GM12878 (cell line): ENCODE data around the gene GPSM3. TPM values are rescaled to one million over a fixed set of nuclear protein-coding genes. Genes with fewer than 3 reads are reported as not detected.

Experiments used
- CBFB ChIP-seq: IDR thresholded peaks from 2 replicates; pipeline ENCODE4 v1.6.1; 2016; ENCODE audit warnings: antibody characterized with exemption, low read depth
- IKZF2 ChIP-seq, 2 experiments: fragments of 450-650 bp; IDR thresholded peaks; 2 replicates each; pipeline ENCODE4 v1.6.1; 2017; ENCODE audit warnings: mild to moderate bottlenecking in 2 of 2, moderate library complexity in 2 of 2
- MEF2A ChIP-seq: IDR thresholded peaks from 2 replicates; pipeline ENCODE4 v1.6.1; 2011; ENCODE audit warnings: low read depth, mild to moderate bottlenecking, low read length, moderate library complexity; ENCODE audit not compliant: insufficient read depth
- NR2C1 ChIP-seq: fragments of 450-650 bp; IDR thresholded peaks from 2 replicates; pipeline ENCODE4 v1.6.1; 2017; ENCODE audit warnings: antibody characterized with exemption, mild to moderate bottlenecking, moderate library complexity
- NR2F1 ChIP-seq: fragments of 450-650 bp; conservative IDR thresholded peaks from 2 replicates; pipeline ENCODE4 v1.6.1; 2017; ENCODE audit warnings: mild to moderate bottlenecking
- PML ChIP-seq: IDR thresholded peaks from 2 replicates; pipeline ENCODE4 v1.6.1; 2012; ENCODE audit warnings: low read length, inconsistent platforms
- POLR2A ChIP-seq: IDR thresholded peaks from 2 replicates; pipeline ENCODE4 v1.6.1; 2011; ENCODE audit warnings: low read depth, mild to moderate bottlenecking, low read length
- STAT3 ChIP-seq: IDR thresholded peaks from 2 replicates; pipeline ENCODE4 v1.6.1; 2011; ENCODE audit warnings: low read depth, low read length, improper control_type of control experiment
- TAF1 ChIP-seq: IDR thresholded peaks from 2 replicates; pipeline ENCODE4 v1.6.1; 2011; ENCODE audit warnings: mild to moderate bottlenecking, low read depth, low read length, borderline replicate concordance
- YY1 ChIP-seq: IDR thresholded peaks from 2 replicates; pipeline ENCODE4 v1.6.1; 2011; ENCODE audit warnings: low read depth, mild to moderate bottlenecking, low read length
- ZNF592 ChIP-seq: fragments of 450-650 bp; IDR thresholded peaks from 2 replicates; pipeline ENCODE4 v1.6.1; 2017; ENCODE audit warnings: mild to moderate bottlenecking, moderate library complexity
- ZNF687 ChIP-seq: fragments of 450-650 bp; IDR thresholded peaks from 2 replicates; pipeline ENCODE4 v1.6.1; 2017; ENCODE audit warnings: mild to moderate bottlenecking, moderate library complexity
- ZZZ3 ChIP-seq: IDR thresholded peaks from 2 replicates; pipeline ENCODE4 v1.6.1; 2011; ENCODE audit warnings: low read depth; ENCODE audit not compliant: control insufficient read depth, insufficient read length
- polyA plus RNA-seq, 11 experiments: library from polyadenylated mRNA; depleted of rRNA in 4 of 11; unstranded in 6 of 11; stranded (reverse) in 5 of 11; fragments of >200 nt; fragmentation: Nextera tagmentation in 4 of 11; fragmentation: Illumina TruSeq in 1 of 11; extraction: Ambion mirVana in 4 of 11; extraction: Trizol in 1 of 11; gene quantifications; 1 replicate in 1 of 11; 2 replicates in 10 of 11; pipeline versions ENCODE4 v1.2.1 to v1.2.3, GENCODE V29; 2011 to 2016; ENCODE audit warnings: inconsistent platforms in 2 of 11, missing spikeins in 2 of 11, low read depth in 1 of 11
- total RNA-seq, 4 experiments: library from RNA; depleted of rRNA in 3 of 4; stranded (reverse); fragments of >200 nt in 3 of 4; fragmentation: Illumina TruSeq in 1 of 4; extraction: Trizol in 1 of 4; gene quantifications; 2 replicates each; pipeline versions ENCODE4 v1.2.1 to v1.2.3, GENCODE V29; 2013 to 2021
- TF ChIP-seq, protein P1 (sequence below): fragments of 450-650 bp; IDR thresholded peaks from 2 replicates; pipeline ENCODE4 v1.6.1; 2017; ENCODE audit warnings: low read depth, mild to moderate bottlenecking, moderate library complexity
- TF ChIP-seq, protein P2 (sequence below), 3 experiments: IDR thresholded peaks in 2 of 3; conservative IDR thresholded peaks in 1 of 3; 2 replicates each; pipeline ENCODE4 v1.5.1; 2011; ENCODE audit warnings: low read depth in 3 of 3, low read length in 3 of 3, mild to moderate bottlenecking in 3 of 3, control low read depth in 2 of 3, moderate library complexity in 2 of 3, inconsistent platforms in 1 of 3, mixed read lengths in 1 of 3; ENCODE audit not compliant: control insufficient read depth in 2 of 3, insufficient read depth in 1 of 3; ENCODE audit errors: extremely low read depth in 1 of 3

The GPSM3 gene
- total and polyA plus RNA-seq, 10 of the 15 experiments (the other 5 are each of a cell fraction or from before 2014, with no cell fraction given) = 22.0 to 137 (median 113) TPM

- TF ChIP-seq ZZZ3 = no peak
- peak; percentile 89 for TF ChIP-seq YY1
- TF ChIP-seq NR2C1 = 0 out of 2 replicates have a peak, but pooled peaks have one; percentile 3
- TF ChIP-seq POLR2A = peak; percentile 37
- TF ChIP-seq STAT3 = 0 out of 2 replicates have a peak, but pooled peaks have one; percentile 28
- TF ChIP-seq IKZF2 (IDR thresholded peaks at IDR 0.05) = peak; percentile 87 to 90
- peak; percentile 61 for TF ChIP-seq ZNF687
- TF ChIP-seq PML = 0 out of 2 replicates have a peak, but pooled peaks have one; percentile 26
- TF ChIP-seq, protein P1, sequence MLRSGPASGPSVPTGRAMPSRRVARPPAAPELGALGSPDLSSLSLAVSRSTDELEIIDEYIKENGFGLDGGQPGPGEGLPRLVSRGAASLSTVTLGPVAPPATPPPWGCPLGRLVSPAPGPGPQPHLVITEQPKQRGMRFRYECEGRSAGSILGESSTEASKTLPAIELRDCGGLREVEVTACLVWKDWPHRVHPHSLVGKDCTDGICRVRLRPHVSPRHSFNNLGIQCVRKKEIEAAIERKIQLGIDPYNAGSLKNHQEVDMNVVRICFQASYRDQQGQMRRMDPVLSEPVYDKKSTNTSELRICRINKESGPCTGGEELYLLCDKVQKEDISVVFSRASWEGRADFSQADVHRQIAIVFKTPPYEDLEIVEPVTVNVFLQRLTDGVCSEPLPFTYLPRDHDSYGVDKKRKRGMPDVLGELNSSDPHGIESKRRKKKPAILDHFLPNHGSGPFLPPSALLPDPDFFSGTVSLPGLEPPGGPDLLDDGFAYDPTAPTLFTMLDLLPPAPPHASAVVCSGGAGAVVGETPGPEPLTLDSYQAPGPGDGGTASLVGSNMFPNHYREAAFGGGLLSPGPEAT = peak; percentile 84
- no peak for TF ChIP-seq MEF2A
- TF ChIP-seq TAF1 = peak; percentile 46; the same call in 1 of the 2 replicates
- no peak for TF ChIP-seq ZNF592
- TF ChIP-seq, protein P2, sequence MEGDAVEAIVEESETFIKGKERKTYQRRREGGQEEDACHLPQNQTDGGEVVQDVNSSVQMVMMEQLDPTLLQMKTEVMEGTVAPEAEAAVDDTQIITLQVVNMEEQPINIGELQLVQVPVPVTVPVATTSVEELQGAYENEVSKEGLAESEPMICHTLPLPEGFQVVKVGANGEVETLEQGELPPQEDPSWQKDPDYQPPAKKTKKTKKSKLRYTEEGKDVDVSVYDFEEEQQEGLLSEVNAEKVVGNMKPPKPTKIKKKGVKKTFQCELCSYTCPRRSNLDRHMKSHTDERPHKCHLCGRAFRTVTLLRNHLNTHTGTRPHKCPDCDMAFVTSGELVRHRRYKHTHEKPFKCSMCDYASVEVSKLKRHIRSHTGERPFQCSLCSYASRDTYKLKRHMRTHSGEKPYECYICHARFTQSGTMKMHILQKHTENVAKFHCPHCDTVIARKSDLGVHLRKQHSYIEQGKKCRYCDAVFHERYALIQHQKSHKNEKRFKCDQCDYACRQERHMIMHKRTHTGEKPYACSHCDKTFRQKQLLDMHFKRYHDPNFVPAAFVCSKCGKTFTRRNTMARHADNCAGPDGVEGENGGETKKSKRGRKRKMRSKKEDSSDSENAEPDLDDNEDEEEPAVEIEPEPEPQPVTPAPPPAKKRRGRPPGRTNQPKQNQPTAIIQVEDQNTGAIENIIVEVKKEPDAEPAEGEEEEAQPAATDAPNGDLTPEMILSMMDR (IDR thresholded peaks at IDR 0.05 in 2 of 3, conservative IDR thresholded peaks at IDR 0.05 in 1 of 3; ENCODE audit: control insufficient read depth in 2 of 3, extremely low read depth in 1 of 3, insufficient read depth in 1 of 3, low read depth in 3 of 3, low read length in 3 of 3) = no peak
- peak; percentile 59; the same call in 1 of the 2 replicates for TF ChIP-seq NR2F1
- no peak for TF ChIP-seq CBFB
Observed at GRCh38 chr6:32177183-32177787, 15.2 kb downstream of the GPSM3 start (continued).
